ENCODE data around the gene PNPLA2.

- TF ChIP-seq CTCF (IDR thresholded peaks at IDR 0.05) (no peak), POLR2A (IDR thresholded peaks at IDR 0.05) (no peak)
These were observed 40.8 kb downstream of the PNPLA2 start for GRCh38 chr11:859394-860131.

All from uterus (tissue), 2 donors.